TTC549 (cell line): ENCODE data around the gene POLR2A.
"Not testable (repeated sequence)": the region's sequence is repeated elsewhere in the genome, so short reads cannot be mapped to it uniquely, and the experiment has no call there.

Experiments used
- FAIRE-seq: peaks from 2 replicates; lab custom pipeline; 2012; peaks lifted over from hg19 to GRCh38; lab: Jason Lieb, UNC

The POLR2A gene

DNA sequence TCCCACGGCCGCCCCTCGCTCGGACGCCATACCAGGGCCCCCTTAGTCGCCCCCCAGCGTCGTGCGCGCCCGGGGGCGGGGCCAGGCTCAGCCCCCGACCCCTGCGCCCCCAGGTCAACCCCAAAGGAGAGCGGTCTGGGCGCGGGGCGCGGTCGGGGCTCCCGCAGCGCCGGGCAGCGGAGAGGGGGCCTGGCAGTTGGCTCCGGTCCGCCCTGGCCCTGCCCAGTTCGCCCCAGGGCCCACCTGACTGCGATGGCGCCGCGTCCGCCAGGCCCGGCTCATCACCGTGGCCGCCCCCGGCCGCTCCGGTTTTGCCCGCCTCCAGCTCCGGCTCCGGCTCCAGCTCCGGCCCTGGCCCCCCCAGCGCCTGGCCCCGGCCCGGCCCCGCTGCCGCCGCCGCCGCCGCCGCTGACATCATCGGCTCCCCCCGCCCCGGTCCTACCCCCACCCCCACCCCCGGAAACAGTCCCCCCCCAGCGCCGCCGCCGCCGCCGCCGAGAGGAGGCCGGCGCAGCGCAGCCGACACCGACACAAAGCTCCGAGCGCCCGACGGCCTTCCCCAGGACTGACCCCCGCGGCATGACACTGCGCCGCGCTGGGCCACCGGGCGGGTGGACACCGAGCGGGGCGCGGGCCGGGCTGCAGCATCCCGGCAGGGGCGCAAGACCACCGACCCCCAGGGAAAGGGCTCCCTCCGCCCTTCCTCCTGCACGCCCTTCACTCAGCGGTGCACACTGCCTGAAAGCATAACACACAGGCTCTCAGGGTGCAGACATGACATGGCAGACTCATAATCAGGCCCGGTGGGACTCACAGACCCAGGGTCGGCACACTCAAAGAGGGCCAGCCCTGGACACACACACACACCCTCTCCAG is 4.7 kb upstream of the POLR2A start, which contains the start of gene ZBTB4:
Gene ZBTB4, minus strand, starts transcription at position 419 of the 876 bp plus-strand sequence. CDS start 12,830 bp downstream, outside the sequence.
- no peak for FAIRE-seq

GRCh38 chr17:7480089-7480384 is 4.1 kb upstream of the POLR2A start:
- FAIRE-seq: no peak

- FAIRE-seq: not testable (repeated sequence)
Observed at GRCh38 chr17:7481275-7481674, 2.9 kb upstream of the POLR2A start, which contains the start of gene SLC35G6. Gene SLC35G6, plus strand, starts transcription at chr17:7481446. Its CDS starts 71 bp downstream, at chr17:7481517.

- FAIRE-seq: not testable (repeated sequence)
Observed at GRCh38 chr17:7481842-7482741, 2.1 kb upstream of the POLR2A start.

- not testable (repeated sequence) for FAIRE-seq
Observed at GRCh38 chr17:7482742-7483088, 1.5 kb upstream of the POLR2A start.

- no peak for FAIRE-seq
Observed at GRCh38 chr17:7483255-7484066, 705 bp upstream of the POLR2A start.

DNA sequence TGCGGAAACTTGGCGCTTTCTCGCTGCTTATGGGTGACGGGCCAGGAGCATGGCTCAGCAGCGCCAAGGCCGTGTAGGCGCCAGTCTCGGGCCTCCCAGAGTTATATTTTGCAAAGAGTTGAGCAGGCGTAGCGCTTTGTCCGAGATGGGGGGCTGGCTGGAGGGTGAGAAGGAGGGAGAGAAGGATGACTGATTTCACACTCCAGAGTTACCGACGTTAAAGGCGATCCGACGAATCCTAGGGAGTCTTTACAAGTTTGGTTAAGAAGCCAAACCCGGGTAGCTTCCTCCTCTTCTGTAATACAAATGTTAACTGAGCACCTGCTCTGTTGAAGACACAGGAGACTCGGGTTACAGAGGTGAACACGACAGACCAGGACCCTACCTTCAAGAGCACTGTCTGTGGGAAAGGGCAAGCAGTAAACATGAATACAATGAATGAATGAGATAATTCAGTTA is 782 bp downstream of the POLR2A start:
- no peak for FAIRE-seq

DNA sequence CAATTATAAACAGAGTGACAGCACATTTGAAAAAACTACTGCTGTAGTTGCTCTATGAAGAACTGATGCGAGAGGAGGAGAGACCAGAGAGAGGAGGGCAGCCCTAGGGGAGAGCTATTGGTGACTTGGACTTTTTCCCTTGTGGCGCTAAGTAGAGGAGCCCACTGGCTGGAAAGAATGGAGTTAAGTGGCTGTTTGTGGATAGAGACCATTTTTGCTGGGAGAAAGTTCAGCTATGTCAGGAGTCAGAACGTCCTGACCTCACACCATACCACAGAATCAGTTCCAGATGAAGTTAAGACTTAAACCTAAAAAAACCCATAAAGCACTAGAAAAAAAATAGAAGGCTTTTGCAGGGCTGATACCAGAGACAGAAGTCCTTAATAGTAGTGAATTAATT is 2.0 kb downstream of the POLR2A start:
- no peak for FAIRE-seq

- FAIRE-seq: no peak
Observed at GRCh38 chr17:7490144-7490543, 6.0 kb downstream of the POLR2A start.

- no peak for FAIRE-seq
Observed at GRCh38 chr17:7491583-7491982, 7.4 kb downstream of the POLR2A start.

DNA sequence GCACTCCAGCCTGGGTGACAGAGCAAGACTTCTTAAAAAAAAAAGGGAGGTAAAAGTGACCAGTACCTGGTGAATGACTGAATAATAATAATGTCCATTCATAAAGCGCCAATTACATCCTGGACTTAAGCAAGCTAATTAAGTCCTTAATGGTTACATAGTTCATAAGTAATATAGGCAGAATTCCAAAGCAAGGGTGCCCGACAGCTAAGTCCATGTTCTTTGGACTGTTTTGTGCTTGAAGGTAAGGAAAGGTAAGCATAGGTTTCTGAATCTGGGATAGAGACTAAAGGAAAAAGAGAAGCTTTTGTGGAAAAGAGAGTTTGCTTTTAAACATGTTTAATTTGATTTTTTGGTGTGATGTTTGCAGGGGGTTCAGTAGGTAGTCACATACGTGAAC is 9.8 kb downstream of the POLR2A start:
- FAIRE-seq: no peak

DNA sequence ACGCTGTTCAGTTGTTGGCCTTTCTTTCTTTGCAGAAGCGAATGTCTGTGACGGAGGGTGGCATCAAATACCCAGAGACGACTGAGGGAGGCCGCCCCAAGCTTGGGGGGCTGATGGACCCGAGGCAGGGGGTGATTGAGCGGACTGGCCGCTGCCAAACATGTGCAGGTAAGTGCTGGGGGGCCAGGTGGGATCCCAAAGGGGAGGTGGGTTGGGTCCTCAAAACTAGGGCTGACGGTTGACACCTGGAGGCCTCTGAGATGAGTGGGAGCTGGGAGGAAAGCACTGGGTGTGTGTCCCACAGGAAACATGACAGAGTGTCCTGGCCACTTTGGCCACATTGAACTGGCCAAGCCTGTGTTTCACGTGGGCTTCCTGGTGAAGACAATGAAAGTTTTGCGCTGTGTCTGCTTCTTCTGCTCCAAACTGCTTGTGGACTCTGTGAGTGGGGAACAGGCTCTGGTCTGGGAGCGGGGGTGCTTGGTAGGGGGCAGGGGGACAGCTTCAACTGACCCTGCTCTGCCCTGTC is 11.8 kb downstream of the POLR2A start:
- FAIRE-seq: no peak

GRCh38 chr17:7496470-7497183 is 12.5 kb downstream of the POLR2A start:
- FAIRE-seq: no peak

GRCh38 chr17:7497228-7497627 is 13.1 kb downstream of the POLR2A start:
- no peak for FAIRE-seq

DNA sequence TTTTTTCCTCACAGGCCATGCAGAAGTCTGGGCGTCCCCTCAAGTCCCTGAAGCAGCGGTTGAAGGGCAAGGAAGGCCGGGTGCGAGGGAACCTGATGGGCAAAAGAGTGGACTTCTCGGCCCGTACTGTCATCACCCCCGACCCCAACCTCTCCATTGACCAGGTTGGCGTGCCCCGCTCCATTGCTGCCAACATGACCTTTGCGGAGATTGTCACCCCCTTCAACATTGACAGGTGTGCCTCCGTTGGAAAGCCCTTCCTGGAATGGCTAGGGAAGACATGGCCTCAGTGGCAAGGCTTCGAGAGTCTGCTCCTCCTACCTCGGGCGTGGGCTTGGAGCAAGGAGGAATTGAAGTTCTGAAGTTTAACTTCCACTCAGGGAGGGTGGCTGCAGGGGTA is 13.5 kb downstream of the POLR2A start:
- FAIRE-seq: no peak

DNA sequence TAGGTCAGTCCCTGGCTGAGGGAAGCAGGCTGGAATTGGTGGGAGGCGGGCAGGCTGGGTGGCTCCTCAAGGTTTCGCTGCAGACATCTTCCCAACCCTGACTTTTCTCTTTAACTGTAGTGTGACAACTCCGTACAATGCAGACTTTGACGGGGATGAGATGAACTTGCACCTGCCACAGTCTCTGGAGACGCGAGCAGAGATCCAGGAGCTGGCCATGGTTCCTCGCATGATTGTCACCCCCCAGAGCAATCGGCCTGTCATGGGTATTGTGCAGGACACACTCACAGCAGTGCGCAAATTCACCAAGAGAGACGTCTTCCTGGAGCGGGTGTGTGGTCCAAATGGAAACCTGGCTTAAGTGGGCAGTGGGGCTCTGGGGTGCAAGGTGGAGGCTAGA is 15.0 kb downstream of the POLR2A start:
- no peak for FAIRE-seq

DNA sequence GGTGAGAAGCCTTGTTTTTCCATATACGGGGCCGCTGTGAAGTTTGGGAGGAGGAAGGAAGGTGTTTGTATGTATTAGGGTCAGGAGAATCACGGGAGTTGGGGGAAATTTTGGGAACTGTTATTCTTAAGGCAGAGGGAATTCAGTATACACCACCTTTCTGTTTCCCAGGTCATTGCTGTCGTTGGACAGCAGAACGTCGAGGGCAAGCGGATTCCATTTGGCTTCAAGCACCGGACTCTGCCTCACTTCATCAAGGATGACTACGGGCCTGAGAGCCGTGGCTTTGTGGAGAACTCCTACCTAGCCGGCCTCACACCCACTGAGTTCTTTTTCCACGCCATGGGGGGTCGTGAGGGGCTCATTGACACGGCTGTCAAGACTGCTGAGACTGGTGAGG is 17.6 kb downstream of the POLR2A start:
- FAIRE-seq: no peak

DNA sequence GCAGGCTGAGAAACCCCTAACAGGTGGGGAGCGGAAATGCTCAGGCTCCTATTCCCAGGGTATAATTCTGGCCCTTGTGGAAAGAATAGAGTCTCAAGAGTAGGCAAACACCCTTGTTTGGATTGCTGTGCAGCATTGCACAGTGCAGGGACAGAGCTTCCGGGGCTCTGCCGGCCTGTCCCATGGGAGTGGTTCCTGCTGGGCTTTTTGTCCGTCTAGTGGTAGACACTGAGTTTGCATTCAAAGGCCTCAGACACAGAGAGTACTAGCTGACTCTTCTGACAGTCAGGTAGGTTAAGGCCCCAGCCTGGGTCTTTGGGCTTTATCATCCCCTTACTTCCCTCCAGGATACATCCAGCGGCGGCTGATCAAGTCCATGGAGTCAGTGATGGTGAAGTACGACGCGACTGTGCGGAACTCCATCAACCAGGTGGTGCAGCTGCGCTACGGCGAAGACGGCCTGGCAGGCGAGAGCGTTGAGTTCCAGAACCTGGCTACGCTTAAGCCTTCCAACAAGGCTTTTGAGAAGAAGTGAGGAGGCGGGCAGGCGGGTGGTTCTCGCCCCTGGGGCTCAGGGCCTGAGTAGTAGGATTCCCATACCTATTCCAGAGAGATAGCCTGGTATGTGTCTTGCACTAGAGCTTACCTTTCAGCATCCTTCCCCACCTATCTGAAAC is 18.1 kb downstream of the POLR2A start:
- FAIRE-seq: no peak

- FAIRE-seq: no peak
Observed at GRCh38 chr17:7502987-7503386, 18.8 kb downstream of the POLR2A start.

GRCh38 chr17:7503521-7503920 is 19.4 kb downstream of the POLR2A start:
- FAIRE-seq: no peak

GRCh38 chr17:7508145-7508544 is 24.0 kb downstream of the POLR2A start:
- FAIRE-seq: no peak
